K562 (cell line): ENCODE data around the gene CD47. TPM values are rescaled to one million over a fixed set of nuclear protein-coding genes. Genes with fewer than 3 reads are reported as not detected.

ENCODE experiments used
- ARNT ChIP-seq, 2 experiments: fragments of 450-650 bp; IDR thresholded peaks; 2 replicates each; pipeline ENCODE4 v1.6.1; 2016; ENCODE audit warnings: mild to moderate bottlenecking in 1 of 2
- BCL6 ChIP-seq: fragments of 250-450 bp; sonication (Bioruptor Pico); IDR thresholded peaks from 2 replicates; pipeline ENCODE4 v1.4.0; 2020
- CC2D1A ChIP-seq: fragments of 450-650 bp; IDR thresholded peaks from 2 replicates; pipeline ENCODE4 v1.6.1; 2017; ENCODE audit warnings: mild to moderate bottlenecking
- CREB5 ChIP-seq: fragments of 250-450 bp; sonication (Bioruptor Pico); IDR thresholded peaks from 2 replicates; pipeline ENCODE4 v1.5.0; 2020; ENCODE audit warnings: mild to moderate bottlenecking
- DEAF1 ChIP-seq: fragments of 450-650 bp; formaldehyde crosslinking; IDR thresholded peaks from 2 replicates; pipeline ENCODE4 v1.4.0; 2020; ENCODE audit warnings: mild to moderate bottlenecking, moderate library complexity
- ELF1 ChIP-seq: fragments of 200-800 bp; sonication (Bioruptor generic); IDR thresholded peaks from 2 replicates; pipeline ENCODE4 v1.6.1; 2016; ENCODE audit warnings: missing genetic modification characterization, missing compliant biosample characterization
- ELF2 ChIP-seq: fragments of 250-450 bp; sonication (Bioruptor Pico); IDR thresholded peaks from 2 replicates; pipeline ENCODE4 v1.5.0; 2021; ENCODE audit warnings: mild to moderate bottlenecking
- ETV5 ChIP-seq: sonication (generic); formaldehyde crosslinking; IDR thresholded peaks from 2 replicates; pipeline ENCODE4 v1.4.0; 2020; ENCODE audit warnings: low read depth, mild to moderate bottlenecking, missing genetic modification reagents
- ETV6 ChIP-seq, 3 experiments: fragments of 150-350 bp in 1 of 3; sonication (generic) in 1 of 3; formaldehyde crosslinking in 1 of 3; IDR thresholded peaks; 2 replicates each; pipeline versions ENCODE4 v1.6.1 to v1.8.0; 2014 to 2022; ENCODE audit warnings: borderline replicate concordance in 2 of 3, low read depth in 2 of 3, antibody characterized with exemption in 1 of 3, low read length in 1 of 3, mild to moderate bottlenecking in 1 of 3, missing genetic modification reagents in 1 of 3
- GATAD2B ChIP-seq: fragments of 450-650 bp; IDR thresholded peaks from 2 replicates; pipeline ENCODE4 v1.6.1; 2017; ENCODE audit warnings: mild to moderate bottlenecking, borderline replicate concordance
- GTF2B ChIP-seq: IDR thresholded peaks from 2 replicates; pipeline ENCODE4 v1.6.1; 2011; ENCODE audit not compliant: insufficient read length; ENCODE audit errors: extremely low read depth
- HDAC2 ChIP-seq: fragments of 450-650 bp; IDR thresholded peaks from 2 replicates; pipeline ENCODE4 v1.6.1; 2016; ENCODE audit warnings: mild to moderate bottlenecking
- MTA2 ChIP-seq: fragments of 450-650 bp; IDR thresholded peaks from 2 replicates; pipeline ENCODE4 v1.6.1; 2016; ENCODE audit warnings: low read depth
- TEAD4 ChIP-seq, 2 experiments: sonication (generic) in 1 of 2; formaldehyde crosslinking in 1 of 2; IDR thresholded peaks; 2 replicates each; pipeline versions ENCODE4 v1.6.1 to v1.8.0; 2012 to 2022; ENCODE audit warnings: borderline replicate concordance in 1 of 2, inconsistent platforms in 1 of 2, low read length in 1 of 2, mild to moderate bottlenecking in 1 of 2, missing genetic modification reagents in 1 of 2
- TSHZ1 ChIP-seq: fragments of 250-450 bp; sonication (Bioruptor Pico); IDR thresholded peaks from 2 replicates; pipeline ENCODE4 v1.4.0; 2020; ENCODE audit warnings: mild to moderate bottlenecking, moderate library complexity
- ZEB2 ChIP-seq: fragments of 450-650 bp; IDR thresholded peaks from 2 replicates; pipeline ENCODE4 v1.6.1; 2016
- ZNF253 ChIP-seq: fragments of 250-450 bp; sonication (Bioruptor Pico); conservative IDR thresholded peaks from 2 replicates; pipeline ENCODE4 v1.6.1; 2021; ENCODE audit warnings: mild to moderate bottlenecking
- ZNF583 ChIP-seq: fragments of 250-450 bp; sonication (Bioruptor Pico); IDR thresholded peaks from 2 replicates; pipeline ENCODE4 v1.4.0; 2020
- ZZZ3 ChIP-seq: fragments of 450-650 bp; IDR thresholded peaks from 2 replicates; pipeline ENCODE4 v1.6.1; 2016; ENCODE audit warnings: antibody characterized with exemption, mild to moderate bottlenecking, moderate library complexity
- polyA plus RNA-seq, 8 experiments: library from polyadenylated mRNA; depleted of rRNA in 4 of 8; stranded (reverse) in 5 of 8; unstranded in 3 of 8; fragments of >200 nt; fragmentation: Nextera tagmentation in 2 of 8; fragmentation: Illumina TruSeq in 1 of 8; extraction: Ambion mirVana in 2 of 8; extraction: Trizol in 1 of 8; gene quantifications; 2 replicates each; pipeline versions ENCODE4 v1.2.1 to v1.2.3, GENCODE V29; 2011 to 2014; ENCODE audit warnings: inconsistent platforms in 1 of 8, missing spikeins in 1 of 8
- total RNA-seq, 7 experiments: library from RNA; depleted of rRNA in 6 of 7; stranded (reverse); fragments of >200 nt in 6 of 7; fragmentation: Illumina TruSeq in 2 of 7; extraction: Trizol in 2 of 7; gene quantifications; 2 replicates each; pipeline versions ENCODE4 v1.2.1 to v1.2.3, GENCODE V29; 2011 to 2021; ENCODE audit warnings: low replicate concordance in 1 of 7

Gene CD47
- total and polyA plus RNA-seq, 9 of the 15 experiments (the other 6 are each of a cell fraction or from before 2014, with no cell fraction given), result 10.2 to 62.6 (median 36.3) TPM

GRCh38 chr3:108006077-108006771 is 84.6 kb downstream of the CD47 start (continued):
- TF ChIP-seq TSHZ1 (CRISPR knock-in tag), result no peak
- no peak for TF ChIP-seq ZNF253 (CRISPR knock-in tag)
- no peak for TF ChIP-seq ZNF583 (CRISPR knock-in tag)
- TF ChIP-seq ZZZ3, result no peak
- no peak for TF ChIP-seq ETV6 (IDR thresholded peaks at IDR 0.05; ENCODE audit: borderline replicate concordance in 1 of 2, low read depth in 2 of 2, low read length in 1 of 2)
- no peak for TF ChIP-seq ETV6 (CRISPR knock-in tag; IDR thresholded peaks at IDR 0.05; ENCODE audit: borderline replicate concordance)
- TF ChIP-seq TEAD4 (IDR thresholded peaks at IDR 0.05; ENCODE audit: low read length), result peak; percentile 85
- no peak for TF ChIP-seq TEAD4 (CRISPR knock-in tag; IDR thresholded peaks at IDR 0.05; ENCODE audit: borderline replicate concordance)
- no peak for TF ChIP-seq BCL6 (CRISPR knock-in tag)
- TF ChIP-seq CC2D1A, result no peak
- TF ChIP-seq GTF2B, result no peak
- TF ChIP-seq CREB5 (CRISPR knock-in tag), result no peak
- no peak for TF ChIP-seq ARNT (IDR thresholded peaks at IDR 0.05)
- peak; percentile 79; the same call in 1 of the 2 replicates for TF ChIP-seq HDAC2
- TF ChIP-seq MTA2, result peak; percentile 51; the same call in 1 of the 2 replicates
- TF ChIP-seq ELF1, result no peak
- TF ChIP-seq ETV5, result no peak
- TF ChIP-seq GATAD2B, result no peak
- TF ChIP-seq ELF2 (CRISPR knock-in tag), result no peak
- no peak for TF ChIP-seq DEAF1 (CRISPR knock-in tag)
- no peak for TF ChIP-seq ZEB2
